DOHH2 (cell line): ENCODE measurements around the gene RPL35.

Source experiments
- EZH2phosphoT487 ChIP-seq: fragments of 200-600 bp; sonication (generic); IDR thresholded peaks from 2 replicates; pipeline ENCODE4 v1.6.1; 2017; ENCODE audit warnings: borderline replicate concordance, mild to moderate bottlenecking, antibody characterized with exemption, low read length, moderate library complexity, mixed read lengths
- TF ChIP-seq, protein P1 (sequence below): fragments of 200-600 bp; sonication (generic); IDR thresholded peaks from one replicate; pipeline ENCODE4 v1.5.1; 2014; ENCODE audit warnings: antibody characterized with exemption, mild to moderate bottlenecking, low read depth, low read length; ENCODE audit not compliant: poor library complexity, severe bottlenecking

DNA sequence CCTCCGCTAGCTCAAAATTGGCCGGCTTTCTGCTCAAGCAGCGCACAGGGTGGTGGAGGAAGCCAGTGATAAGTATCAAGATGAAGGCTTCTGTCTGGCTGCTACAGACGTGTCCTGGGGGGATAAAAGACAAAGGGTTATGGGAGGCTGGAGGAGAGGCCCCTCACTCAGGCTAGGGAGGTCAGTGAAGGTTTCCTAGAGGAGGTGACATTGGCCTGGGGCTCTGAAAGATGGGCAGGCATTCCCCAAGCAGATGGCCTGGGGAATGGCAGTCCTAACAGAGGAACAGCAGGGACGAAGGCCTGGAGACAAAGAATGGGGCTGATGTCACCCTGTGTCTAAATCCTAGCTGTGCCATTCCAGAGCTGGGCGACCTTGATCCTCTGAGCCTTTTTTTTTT lies 52.5 kb downstream of the RPL35 start:
- TF ChIP-seq EZH2phosphoT487 = no peak
- TF ChIP-seq, protein P1, sequence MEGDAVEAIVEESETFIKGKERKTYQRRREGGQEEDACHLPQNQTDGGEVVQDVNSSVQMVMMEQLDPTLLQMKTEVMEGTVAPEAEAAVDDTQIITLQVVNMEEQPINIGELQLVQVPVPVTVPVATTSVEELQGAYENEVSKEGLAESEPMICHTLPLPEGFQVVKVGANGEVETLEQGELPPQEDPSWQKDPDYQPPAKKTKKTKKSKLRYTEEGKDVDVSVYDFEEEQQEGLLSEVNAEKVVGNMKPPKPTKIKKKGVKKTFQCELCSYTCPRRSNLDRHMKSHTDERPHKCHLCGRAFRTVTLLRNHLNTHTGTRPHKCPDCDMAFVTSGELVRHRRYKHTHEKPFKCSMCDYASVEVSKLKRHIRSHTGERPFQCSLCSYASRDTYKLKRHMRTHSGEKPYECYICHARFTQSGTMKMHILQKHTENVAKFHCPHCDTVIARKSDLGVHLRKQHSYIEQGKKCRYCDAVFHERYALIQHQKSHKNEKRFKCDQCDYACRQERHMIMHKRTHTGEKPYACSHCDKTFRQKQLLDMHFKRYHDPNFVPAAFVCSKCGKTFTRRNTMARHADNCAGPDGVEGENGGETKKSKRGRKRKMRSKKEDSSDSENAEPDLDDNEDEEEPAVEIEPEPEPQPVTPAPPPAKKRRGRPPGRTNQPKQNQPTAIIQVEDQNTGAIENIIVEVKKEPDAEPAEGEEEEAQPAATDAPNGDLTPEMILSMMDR = no peak
